Tibial nerve (tissue), 4 donors: Measurements from ENCODE around the gene TGM1. TPM values are rescaled to one million over a fixed set of nuclear protein-coding genes. Genes with fewer than 3 reads are reported as not detected.
"Not testable (repeated sequence)": the region's sequence is repeated elsewhere in the genome, so short reads cannot be mapped to it uniquely, and the experiment has no call there.

Source experiments
- DNase-seq, 2 donors: peaks; one replicate each; pipeline ENCODE4 v3.0.0-alpha.2; 2019; ENCODE audit warnings: low spot score in 2 of 2
- H3K27ac ChIP-seq, 4 donors: fragments of 200-600 bp; sonication (generic) in 3 of 4; one replicate each; pipeline ENCODE4 v1.5.1; 2017 to 2019; ENCODE audit warnings: mild to moderate bottlenecking in 1 of 4
- H3K27me3 ChIP-seq, 2 donors: fragments of 200-600 bp; sonication (generic) in 1 of 2; one replicate each; pipeline versions ENCODE4 v1.5.1 to v1.6.0; 2017 to 2019
- H3K36me3 ChIP-seq, 3 donors: fragments of 200-600 bp; sonication (generic); one replicate each; pipeline ENCODE4 v1.5.1; 2018 to 2019
- H3K4me1 ChIP-seq, 4 donors: fragments of 200-600 bp; sonication (generic) in 3 of 4; one replicate each; pipeline ENCODE4 v1.5.1; 2017 to 2019
- H3K4me3 ChIP-seq, 4 donors: fragments of 200-600 bp; sonication (generic) in 3 of 4; one replicate each; pipeline ENCODE4 v1.5.1; 2017 to 2019; ENCODE audit warnings: mild to moderate bottlenecking in 1 of 4, moderate library complexity in 1 of 4
- H3K9me3 ChIP-seq, 4 donors: fragments of 200-600 bp; sonication (generic) in 3 of 4; one replicate each; pipeline ENCODE4 v1.5.1; 2017 to 2019
- CTCF ChIP-seq, 5 experiments: fragments of 200-600 bp in 3 of 5; fragments of 450-650 bp in 2 of 5; sonication (generic) in 3 of 5; IDR thresholded peaks; one replicate each; pipeline ENCODE4 v1.5.1; 2016 to 2019; ENCODE audit warnings: antibody characterized with exemption in 5 of 5, mild to moderate bottlenecking in 3 of 5, moderate library complexity in 2 of 5
- EP300 ChIP-seq, 2 donors: sonication (generic); formaldehyde crosslinking; IDR thresholded peaks; one replicate each; pipeline ENCODE4 v1.6.1; 2017; ENCODE audit warnings: antibody characterized with exemption in 2 of 2, mild to moderate bottlenecking in 1 of 2
- POLR2A ChIP-seq, 2 donors: fragments of 450-650 bp; IDR thresholded peaks; one replicate each; pipeline ENCODE4 v1.6.1; 2017; ENCODE audit warnings: antibody characterized with exemption in 2 of 2, mild to moderate bottlenecking in 2 of 2, moderate library complexity in 2 of 2
- WGBS, 2 donors: methylation state at CpG; one replicate each; pipeline ENCODE4 v1.1.5; 2018; 5-methylcytosine and 5-hydroxymethylcytosine counted together
- total RNA-seq, 4 donors: library from RNA; depleted of rRNA; stranded (reverse); fragments of >200 nt; gene quantifications; one replicate each; pipeline ENCODE4 v1.1.0, GENCODE V29; 2016

Gene TGM1
- total RNA-seq, 4 donors from 2014 or later = 13.5 to 53.5 (median 19.4) TPM

GRCh38 chr14:24207625-24208024 is 55.4 kb downstream of the TGM1 start:
- TF ChIP-seq POLR2A (IDR thresholded peaks at IDR 0.05) (no peak), EP300 (IDR thresholded peaks at IDR 0.05) (no peak), CTCF (IDR thresholded peaks at IDR 0.05) (no peak)
- H3K36me3 ChIP-seq = peaks cover 0 to 85% (median 27%) of the 10 kb centered on the region in 3 donors
- peaks cover 0 to 12% (median 9%) of the 10 kb centered on the region in 4 donors for H3K4me1 ChIP-seq
- no peaks in the 10 kb centered on the region for H3K9me3 ChIP-seq
- no peak overlapping the region for H3K4me3 ChIP-seq
- H3K27me3 ChIP-seq = no peaks in the 10 kb centered on the region
- DNase-seq = no peak
- 94 to 100% methylated on average over 2 of the region's 2 CpGs for WGBS, 2 donors
- no peak overlapping the region for H3K27ac ChIP-seq

GRCh38 chr14:24207104-24207551 is 55.8 kb downstream of the TGM1 start:
- Histone ChIP-seq H3K27ac (no peak overlapping the region), H3K36me3 (peaks cover 0 to 88% (median 27%) of the 10 kb centered on the region in 3 donors), H3K27me3 (no peaks in the 10 kb centered on the region), H3K4me3 (no peak overlapping the region), H3K4me1 (peaks cover 0 to 8% (median 5%) of the 10 kb centered on the region in 4 donors), H3K9me3 (no peaks in the 10 kb centered on the region)
- 93 to 96% methylated on average over 5 of the region's 5 CpGs for WGBS, 2 donors
- no peak for TF ChIP-seq POLR2A (IDR thresholded peaks at IDR 0.05)
- no peak for TF ChIP-seq CTCF (IDR thresholded peaks at IDR 0.05)
- TF ChIP-seq EP300 (IDR thresholded peaks at IDR 0.05) = no peak
- DNase-seq = no peak

- no peak overlapping the region for H3K27ac ChIP-seq
- H3K36me3 ChIP-seq = peaks cover 0 to 93% (median 28%) of the 10 kb centered on the region in 3 donors
- no peak overlapping the region for H3K4me3 ChIP-seq
- DNase-seq = no peak
- H3K27me3 ChIP-seq = no peaks in the 10 kb centered on the region
- peaks cover 0 to 3% (median under 1%) of the 10 kb centered on the region in 4 donors for H3K4me1 ChIP-seq
- 95 to 99% methylated on average over 11 of the region's 11 CpGs for WGBS, 2 donors
- no peaks in the 10 kb centered on the region for H3K9me3 ChIP-seq
- no peak for TF ChIP-seq CTCF (IDR thresholded peaks at IDR 0.05)
- no peak for TF ChIP-seq EP300 (IDR thresholded peaks at IDR 0.05)
- TF ChIP-seq POLR2A (IDR thresholded peaks at IDR 0.05) = no peak
Measured at GRCh38 chr14:24206260-24207103, 56.5 kb downstream of the TGM1 start.

- DNase-seq = no peak
- peaks cover 0 to 90% (median 19%) of the 10 kb centered on the region in 3 donors for H3K36me3 ChIP-seq
- no peaks in the 10 kb centered on the region for H3K27me3 ChIP-seq
- H3K4me1 ChIP-seq = peaks cover 0 to 6% (median 0%) of the 10 kb centered on the region in 4 donors
- no peak overlapping the region for H3K4me3 ChIP-seq
- TF ChIP-seq POLR2A (IDR thresholded peaks at IDR 0.05) (no peak), CTCF (IDR thresholded peaks at IDR 0.05) (no peak), EP300 (IDR thresholded peaks at IDR 0.05) (no peak)
- WGBS, 2 donors = 90 to 94% methylated on average over 7 of the region's 7 CpGs
- no peaks in the 10 kb centered on the region for H3K9me3 ChIP-seq
- no peak overlapping the region for H3K27ac ChIP-seq
Measured at GRCh38 chr14:24204163-24205146, 58.5 kb downstream of the TGM1 start.

GRCh38 chr14:24203249-24203886 is 59.6 kb downstream of the TGM1 start:
- Histone ChIP-seq H3K4me1 (peaks cover 0 to 15% (median 0%) of the 10 kb centered on the region in 4 donors), H3K36me3 (peaks cover 0 to 79% (median 15%) of the 10 kb centered on the region in 3 donors)
- WGBS, 2 donors = 96 to 97% methylated on average over 16 of the region's 16 CpGs
- not testable (repeated sequence) for H3K4me3 ChIP-seq, H3K27me3 ChIP-seq, H3K9me3 ChIP-seq, DNase-seq, H3K27ac ChIP-seq

- DNase-seq, H3K27ac ChIP-seq, H3K4me3 ChIP-seq, H3K27me3 ChIP-seq, H3K9me3 ChIP-seq: not testable (repeated sequence)
- Histone ChIP-seq H3K4me1 (peaks cover 0 to 21% (median under 1%) of the 10 kb centered on the region in 4 donors), H3K36me3 (peaks cover 0 to 70% (median 15%) of the 10 kb centered on the region in 3 donors)
- WGBS, 2 donors = 80 to 88% methylated on average over 8 of the region's 8 CpGs
Measured at GRCh38 chr14:24202538-24202937, 60.4 kb downstream of the TGM1 start.
